ENCODE measurements around the gene LCN12.

DNA sequence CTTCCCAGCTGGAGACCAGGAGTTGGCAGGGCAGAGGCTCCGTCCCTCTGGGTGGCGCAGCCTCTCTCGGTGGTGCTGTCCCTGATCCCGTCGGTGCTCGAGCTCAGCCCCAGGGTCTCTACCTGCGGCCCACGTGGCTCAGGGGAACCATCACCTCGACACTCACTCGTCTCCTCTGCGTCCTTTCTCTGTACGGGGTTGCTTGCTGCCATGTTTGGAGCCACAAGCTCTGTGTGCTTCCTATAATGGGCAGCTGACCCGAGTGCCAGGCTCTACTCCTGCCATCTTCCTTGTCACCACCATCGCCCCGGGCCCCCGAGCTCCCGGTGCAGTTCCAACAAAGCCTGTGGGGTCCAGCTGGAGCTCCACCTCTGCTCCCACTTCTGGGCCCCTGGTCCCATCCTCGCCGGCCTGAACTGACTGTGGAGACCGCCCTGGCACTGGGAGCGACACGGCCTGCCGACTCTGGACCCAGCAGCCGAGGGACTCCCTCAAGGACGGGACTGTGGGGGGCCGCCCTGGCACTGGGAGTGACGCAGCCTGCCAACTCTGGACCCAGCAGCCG, 12.6 kb upstream of the LCN12 start:
- TF ChIP-seq, protein P1, sequence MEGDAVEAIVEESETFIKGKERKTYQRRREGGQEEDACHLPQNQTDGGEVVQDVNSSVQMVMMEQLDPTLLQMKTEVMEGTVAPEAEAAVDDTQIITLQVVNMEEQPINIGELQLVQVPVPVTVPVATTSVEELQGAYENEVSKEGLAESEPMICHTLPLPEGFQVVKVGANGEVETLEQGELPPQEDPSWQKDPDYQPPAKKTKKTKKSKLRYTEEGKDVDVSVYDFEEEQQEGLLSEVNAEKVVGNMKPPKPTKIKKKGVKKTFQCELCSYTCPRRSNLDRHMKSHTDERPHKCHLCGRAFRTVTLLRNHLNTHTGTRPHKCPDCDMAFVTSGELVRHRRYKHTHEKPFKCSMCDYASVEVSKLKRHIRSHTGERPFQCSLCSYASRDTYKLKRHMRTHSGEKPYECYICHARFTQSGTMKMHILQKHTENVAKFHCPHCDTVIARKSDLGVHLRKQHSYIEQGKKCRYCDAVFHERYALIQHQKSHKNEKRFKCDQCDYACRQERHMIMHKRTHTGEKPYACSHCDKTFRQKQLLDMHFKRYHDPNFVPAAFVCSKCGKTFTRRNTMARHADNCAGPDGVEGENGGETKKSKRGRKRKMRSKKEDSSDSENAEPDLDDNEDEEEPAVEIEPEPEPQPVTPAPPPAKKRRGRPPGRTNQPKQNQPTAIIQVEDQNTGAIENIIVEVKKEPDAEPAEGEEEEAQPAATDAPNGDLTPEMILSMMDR (conservative IDR thresholded peaks at IDR 0.05 in 1 of 2, IDR thresholded peaks at IDR 0.05 in 1 of 2; ENCODE audit: low read depth in 1 of 2, low read length in 2 of 2): no peak
- TF ChIP-seq EZH2 (IDR thresholded peaks at IDR 0.05; ENCODE audit: low read length, missing control alignments): no peak
